Breast epithelium (tissue), 4 donors: ENCODE results near the gene SLC25A42. TPM values are rescaled to one million over a fixed set of nuclear protein-coding genes. Genes with fewer than 3 reads are reported as not detected.

Experiments used
- DNase-seq, 2 donors: peaks; one replicate each; pipeline ENCODE4 v3.0.0-alpha.2; 2019; ENCODE audit warnings: low spot score in 2 of 2
- H3K27ac ChIP-seq, 2 donors: fragments of 200-600 bp; sonication (generic) in 1 of 2; one replicate each; pipeline ENCODE4 v1.5.1; 2016 to 2019; ENCODE audit warnings: mild to moderate bottlenecking in 1 of 2
- H3K27me3 ChIP-seq, 2 donors: fragments of 200-600 bp; sonication (generic) in 1 of 2; one replicate each; pipeline versions ENCODE4 v1.5.1 to v1.6.0; 2017 to 2019; ENCODE audit warnings: control low read depth in 1 of 2, mild to moderate bottlenecking in 1 of 2
- H3K36me3 ChIP-seq: fragments of 200-600 bp; one replicate; pipeline ENCODE4 v1.5.1; 2019
- H3K4me1 ChIP-seq, 2 donors: fragments of 200-600 bp; sonication (generic); one replicate each; pipeline ENCODE4 v1.5.1; 2016 to 2019; ENCODE audit warnings: control low read depth in 1 of 2
- H3K4me3 ChIP-seq, 3 donors: fragments of 200-600 bp; sonication (generic); 1 replicate in 2 of 3; 2 replicates in 1 of 3; pipeline ENCODE4 v1.5.1; 2016 to 2019; ENCODE audit warnings: mild to moderate bottlenecking in 3 of 3, moderate library complexity in 2 of 3
- H3K9me3 ChIP-seq, 2 donors: fragments of 200-600 bp; sonication (generic) in 1 of 2; one replicate each; pipeline ENCODE4 v1.5.1; 2016 to 2019; ENCODE audit warnings: control low read depth in 1 of 2
- POLR2A ChIP-seq: fragments of 450-650 bp; IDR thresholded peaks from one replicate; pipeline ENCODE4 v1.6.1; 2016; ENCODE audit warnings: antibody characterized with exemption, mild to moderate bottlenecking, moderate library complexity
- POLR2AphosphoS5 ChIP-seq, 3 donors: sonication (generic); formaldehyde crosslinking; IDR thresholded peaks; one replicate each; pipeline ENCODE4 v1.6.1; 2017; ENCODE audit warnings: antibody characterized with exemption in 3 of 3
- intact Hi-C: fragments of 100-400 bp; cut with DNase I; formaldehyde crosslinking; loops from one replicate; pipeline ENCODE4 v1.15.1; 2023; ENCODE audit warnings: low total_unique reads
- total RNA-seq, 3 donors: library from RNA; depleted of rRNA; stranded (reverse); fragments of >200 nt; gene quantifications; one replicate each; pipeline ENCODE4 v1.1.0, GENCODE V29; 2016
- TF ChIP-seq, protein P1 (sequence below), 3 donors: fragments of 450-650 bp; IDR thresholded peaks; one replicate each; pipeline ENCODE4 v1.5.1; 2016 to 2017; ENCODE audit warnings: antibody characterized with exemption in 3 of 3, mild to moderate bottlenecking in 3 of 3, moderate library complexity in 3 of 3

SLC25A42 gene
- total RNA-seq, 3 donors from 2014 or later: 6.4 to 12.8 (median 9.8) TPM

DNA sequence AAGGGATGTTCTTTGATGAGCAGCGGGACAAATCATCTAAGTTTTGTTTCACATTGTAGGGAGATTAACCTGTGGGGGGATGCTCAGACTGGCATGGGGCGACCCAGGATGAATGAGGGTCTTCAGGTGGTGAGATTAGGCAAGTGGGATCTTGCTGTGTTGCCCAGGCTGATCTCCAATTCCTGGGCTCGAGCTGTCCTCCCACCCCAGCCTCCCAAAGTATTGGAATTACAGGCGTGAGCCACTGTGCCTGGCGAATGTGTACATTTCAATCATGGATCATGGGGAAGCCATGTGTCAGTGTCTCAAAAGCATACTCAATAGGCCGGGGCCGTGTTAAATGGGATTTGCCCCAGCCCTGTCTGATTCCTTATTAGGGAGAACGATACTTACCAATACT, 8.1 kb downstream of the SLC25A42 start:
- no peaks in the 10 kb centered on the region for H3K9me3 ChIP-seq
- intact Hi-C loops: no loop called here
- no peaks in the 10 kb centered on the region for H3K27me3 ChIP-seq
- no peak overlapping the region for H3K4me3 ChIP-seq
- no peak overlapping the region for H3K27ac ChIP-seq
- no peak for DNase-seq
- H3K36me3 ChIP-seq: no peaks in the 10 kb centered on the region
- no peaks in the 10 kb centered on the region for H3K4me1 ChIP-seq
- TF ChIP-seq POLR2AphosphoS5 (IDR thresholded peaks at IDR 0.05): no peak
- TF ChIP-seq POLR2A: no peak
- TF ChIP-seq, protein P1, sequence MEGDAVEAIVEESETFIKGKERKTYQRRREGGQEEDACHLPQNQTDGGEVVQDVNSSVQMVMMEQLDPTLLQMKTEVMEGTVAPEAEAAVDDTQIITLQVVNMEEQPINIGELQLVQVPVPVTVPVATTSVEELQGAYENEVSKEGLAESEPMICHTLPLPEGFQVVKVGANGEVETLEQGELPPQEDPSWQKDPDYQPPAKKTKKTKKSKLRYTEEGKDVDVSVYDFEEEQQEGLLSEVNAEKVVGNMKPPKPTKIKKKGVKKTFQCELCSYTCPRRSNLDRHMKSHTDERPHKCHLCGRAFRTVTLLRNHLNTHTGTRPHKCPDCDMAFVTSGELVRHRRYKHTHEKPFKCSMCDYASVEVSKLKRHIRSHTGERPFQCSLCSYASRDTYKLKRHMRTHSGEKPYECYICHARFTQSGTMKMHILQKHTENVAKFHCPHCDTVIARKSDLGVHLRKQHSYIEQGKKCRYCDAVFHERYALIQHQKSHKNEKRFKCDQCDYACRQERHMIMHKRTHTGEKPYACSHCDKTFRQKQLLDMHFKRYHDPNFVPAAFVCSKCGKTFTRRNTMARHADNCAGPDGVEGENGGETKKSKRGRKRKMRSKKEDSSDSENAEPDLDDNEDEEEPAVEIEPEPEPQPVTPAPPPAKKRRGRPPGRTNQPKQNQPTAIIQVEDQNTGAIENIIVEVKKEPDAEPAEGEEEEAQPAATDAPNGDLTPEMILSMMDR (IDR thresholded peaks at IDR 0.05): no peak

DNA sequence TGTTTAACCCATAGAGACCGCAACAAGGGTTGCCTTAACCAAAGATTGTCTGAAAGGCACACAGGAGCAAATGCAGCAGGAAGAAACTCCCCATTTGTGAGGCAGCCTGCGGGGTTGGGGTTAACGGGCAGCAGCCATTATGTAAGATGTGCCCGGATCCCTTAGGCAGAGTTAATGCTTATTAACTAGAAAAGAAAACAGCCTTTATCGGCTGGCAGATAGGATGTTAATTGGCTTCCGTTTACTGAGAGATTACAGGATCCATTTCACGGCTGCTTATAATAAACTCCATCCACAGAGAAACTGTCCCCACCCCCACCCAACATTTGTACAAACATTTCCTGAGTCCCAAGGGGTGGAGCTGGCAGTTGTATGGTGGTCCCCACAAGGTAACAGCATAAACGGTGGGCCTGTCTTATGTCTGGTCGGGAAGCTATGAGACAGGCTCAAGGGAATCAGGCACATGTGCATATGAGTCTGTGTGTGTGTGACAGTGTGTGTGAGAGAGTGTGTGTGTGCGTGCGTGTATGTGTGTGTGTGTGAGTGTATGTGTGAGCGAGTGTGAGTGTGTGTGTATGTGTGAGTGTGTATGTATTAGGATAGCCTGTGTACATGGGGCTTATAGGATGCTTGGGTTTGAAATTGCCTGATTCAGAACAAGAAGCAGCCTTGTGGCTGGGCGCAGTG, 10.5 kb downstream of the SLC25A42 start:
- H3K9me3 ChIP-seq: no peaks in the 10 kb centered on the region
- H3K36me3 ChIP-seq: no peaks in the 10 kb centered on the region
- H3K4me3 ChIP-seq: no peak overlapping the region
- no peak overlapping the region for H3K27ac ChIP-seq
- no peak for TF ChIP-seq POLR2A
- TF ChIP-seq POLR2AphosphoS5 (IDR thresholded peaks at IDR 0.05): no peak
- TF ChIP-seq, protein P1 (IDR thresholded peaks at IDR 0.05): no peak
- no peaks in the 10 kb centered on the region for H3K4me1 ChIP-seq
- no peaks in the 10 kb centered on the region for H3K27me3 ChIP-seq
- intact Hi-C loops: no loop called here
- no peak for DNase-seq

DNA sequence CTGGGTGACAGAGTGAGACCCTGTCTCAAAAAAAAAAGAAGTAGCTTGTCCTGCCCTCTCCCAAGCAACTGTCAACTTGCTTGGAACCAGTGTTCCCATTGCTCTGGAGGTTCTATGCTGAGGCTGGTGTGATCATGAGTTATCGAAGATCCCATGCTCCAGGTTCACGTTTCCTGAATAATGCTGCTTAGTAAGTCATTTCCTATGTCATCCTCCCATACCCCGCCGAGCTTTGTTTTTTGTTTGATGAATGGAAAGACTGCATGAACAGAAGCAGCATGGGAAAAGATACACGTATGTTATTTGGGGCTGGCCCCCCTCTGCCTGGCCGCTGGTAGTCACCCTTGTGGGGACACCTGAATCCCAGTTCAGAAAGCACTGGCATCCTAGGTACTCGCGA, 11.3 kb downstream of the SLC25A42 start:
- H3K27me3 ChIP-seq: no peaks in the 10 kb centered on the region
- no peak overlapping the region for H3K4me3 ChIP-seq
- H3K27ac ChIP-seq: no peak overlapping the region
- intact Hi-C loops: no loop called here
- H3K4me1 ChIP-seq: no peaks in the 10 kb centered on the region
- no peak for TF ChIP-seq POLR2AphosphoS5 (IDR thresholded peaks at IDR 0.05)
- TF ChIP-seq POLR2A: no peak
- TF ChIP-seq, protein P1 (IDR thresholded peaks at IDR 0.05): no peak
- no peaks in the 10 kb centered on the region for H3K36me3 ChIP-seq
- no peaks in the 10 kb centered on the region for H3K9me3 ChIP-seq
- DNase-seq: no peak

DNA sequence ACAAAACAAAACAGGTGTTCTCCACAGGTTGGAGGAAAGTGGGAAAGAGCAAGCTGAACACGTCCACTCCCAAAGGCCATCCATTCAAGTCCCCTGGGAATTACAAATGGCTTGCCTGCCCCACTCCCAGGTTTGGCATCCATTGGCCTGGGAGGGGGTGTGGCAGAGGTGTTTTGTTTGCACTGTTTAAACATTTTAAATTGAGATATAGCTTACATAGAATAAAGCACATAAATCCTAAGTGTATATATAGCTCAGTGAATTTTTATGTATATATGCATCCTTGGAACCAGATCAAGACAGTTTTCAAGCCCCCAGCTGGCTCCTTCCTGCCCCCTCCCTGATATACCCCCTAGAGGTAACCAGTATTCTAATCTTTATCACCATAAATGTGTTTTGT, 12.7 kb downstream of the SLC25A42 start:
- no peaks in the 10 kb centered on the region for H3K9me3 ChIP-seq
- TF ChIP-seq POLR2A (no peak), POLR2AphosphoS5 (IDR thresholded peaks at IDR 0.05) (no peak)
- TF ChIP-seq, protein P1 (IDR thresholded peaks at IDR 0.05): no peak
- intact Hi-C loops: no loop called here
- H3K27me3 ChIP-seq: no peaks in the 10 kb centered on the region
- no peaks in the 10 kb centered on the region for H3K36me3 ChIP-seq
- no peak overlapping the region for H3K27ac ChIP-seq
- DNase-seq: no peak
- H3K4me1 ChIP-seq: no peaks in the 10 kb centered on the region
- H3K4me3 ChIP-seq: no peak overlapping the region

DNA sequence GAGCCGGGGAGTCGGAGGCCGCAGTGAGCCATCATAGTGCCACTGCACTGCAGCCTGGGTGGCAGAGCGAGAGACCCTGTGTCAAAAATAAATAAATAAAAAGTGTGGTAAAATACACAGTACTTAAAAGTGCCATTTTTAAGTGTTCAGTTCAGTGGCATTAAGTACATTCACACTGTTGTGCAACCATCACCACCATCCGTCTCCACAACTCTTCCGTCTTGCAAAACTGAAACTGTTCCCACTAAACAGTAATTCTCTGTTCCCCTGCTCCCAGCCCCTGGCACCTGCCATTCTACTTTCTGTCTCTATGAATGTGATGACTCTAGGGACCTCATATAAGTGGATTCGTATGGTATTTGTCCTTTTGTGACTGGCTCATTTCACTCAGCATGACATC, 13.3 kb downstream of the SLC25A42 start:
- H3K27ac ChIP-seq: no peak overlapping the region
- no peaks in the 10 kb centered on the region for H3K36me3 ChIP-seq
- H3K4me1 ChIP-seq: no peaks in the 10 kb centered on the region
- no peaks in the 10 kb centered on the region for H3K27me3 ChIP-seq
- intact Hi-C loops: no loop called here
- no peak overlapping the region for H3K4me3 ChIP-seq
- DNase-seq: no peak
- no peak for TF ChIP-seq POLR2A
- TF ChIP-seq, protein P1 (IDR thresholded peaks at IDR 0.05): no peak
- TF ChIP-seq POLR2AphosphoS5 (IDR thresholded peaks at IDR 0.05): no peak
- H3K9me3 ChIP-seq: no peaks in the 10 kb centered on the region
